B cell (primary cell): ENCODE data around the gene RING1. TPM values are rescaled to one million over a fixed set of nuclear protein-coding genes. Genes with fewer than 3 reads are reported as not detected.

Experiments used
- ATAC-seq: fragments of 200-7000 bp; cut with Tn5 transposase; one replicate; pipeline ENCODE4 v1.10.0; 2021; ENCODE audit warnings: low read depth, mild to moderate bottlenecking, moderate number of reproducible peaks, moderate library complexity
- CTCF ChIA-PET: fragments of 350-600 bp; sonication (Branson Sonifier 250); formaldehyde crosslinking; loops from one replicate; lab custom pipeline; 2021; ENCODE audit warnings: antibody characterized with exemption, inconsistent platforms; lab: Charles Lee
- POLR2A ChIA-PET: fragments of 350-600 bp; sonication (Branson Sonifier 250); formaldehyde crosslinking; loops from one replicate; lab custom pipeline; 2021; ENCODE audit warnings: antibody characterized with exemption; lab: Charles Lee
- DNase-seq: peaks from one replicate; pipeline ENCODE4 v3.0.0; 2013
- H2AFZ ChIP-seq: 2 replicates; pipeline ENCODE4 v1.6.1; 2012; ENCODE audit warnings: mild to moderate bottlenecking, low read depth, low read length; ENCODE audit not compliant: insufficient read depth, poor library complexity, severe bottlenecking
- H3K27ac ChIP-seq, 2 donors: 1 replicate in 1 of 2; 2 replicates in 1 of 2; pipeline ENCODE4 v1.5.1; 2012 to 2013; ENCODE audit warnings: low read length in 2 of 2, mild to moderate bottlenecking in 2 of 2, moderate library complexity in 1 of 2
- H3K27me3 ChIP-seq, 4 experiments: fragments of 200-600 bp in 1 of 4; sonication (generic) in 1 of 4; replicated peaks in 1 of 4; 1 replicate in 2 of 4; 2 replicates in 2 of 4; pipeline versions ENCODE4 v1.6.1 to v1.7.0; 2013 to 2016; ENCODE audit warnings: low read length in 3 of 4, mild to moderate bottlenecking in 2 of 4, mixed read lengths in 1 of 4, moderate library complexity in 1 of 4; ENCODE audit not compliant: insufficient read depth in 4 of 4, control insufficient read depth in 3 of 4; ENCODE audit errors: control extremely low read depth in 1 of 4
- H3K36me3 ChIP-seq, 2 experiments: replicated peaks in 1 of 2; 1 replicate in 1 of 2; 2 replicates in 1 of 2; pipeline versions ENCODE4 v1.6.1 to v1.7.1; 2013; ENCODE audit warnings: low read length in 1 of 2; ENCODE audit not compliant: insufficient read depth in 2 of 2, control insufficient read depth in 1 of 2; ENCODE audit errors: control extremely low read depth in 1 of 2, extremely low read depth in 1 of 2
- H3K4me1 ChIP-seq, 2 donors: fragments of 200-600 bp in 1 of 2; sonication (generic) in 1 of 2; 1 replicate in 1 of 2; 2 replicates in 1 of 2; pipeline versions ENCODE4 v1.5.1 to v1.6.1; 2013 to 2017; ENCODE audit warnings: low read length in 2 of 2; ENCODE audit not compliant: control insufficient read depth in 2 of 2, insufficient read depth in 2 of 2
- H3K4me2 ChIP-seq: replicated peaks from 2 replicates; pipeline ENCODE3; 2012; ENCODE audit warnings: mild to moderate bottlenecking, low read depth, low read length; ENCODE audit not compliant: poor library complexity, severe bottlenecking
- H3K4me3 ChIP-seq, 5 experiments: fragments of 200-600 bp in 1 of 5; sonication (generic) in 1 of 5; 1 replicate in 3 of 5; 2 replicates in 2 of 5; pipeline versions ENCODE4 v1.5.1 to v1.7.0; 2011 to 2016; ENCODE audit warnings: low read length in 4 of 5, mild to moderate bottlenecking in 4 of 5, low read depth in 2 of 5, control low read depth in 1 of 5, moderate library complexity in 1 of 5; ENCODE audit not compliant: insufficient read depth in 1 of 5; ENCODE audit errors: control extremely low read depth in 1 of 5, extremely low read depth in 1 of 5
- H3K79me2 ChIP-seq: fragments of 200-600 bp; sonication (generic); one replicate; pipeline ENCODE4 v1.6.0; 2016; ENCODE audit warnings: low read length; ENCODE audit not compliant: control insufficient read depth, insufficient read depth
- H3K9ac ChIP-seq: fragments of 200-600 bp; sonication (generic); 2 replicates; pipeline ENCODE4 v1.6.1; 2017; ENCODE audit warnings: mild to moderate bottlenecking, low read length, moderate library complexity
- H3K9me3 ChIP-seq, 3 donors: one replicate each; pipeline versions ENCODE4 v1.6.1 to v1.7.1; 2013; ENCODE audit warnings: low read length in 2 of 3; ENCODE audit not compliant: control insufficient read depth in 2 of 3, insufficient read depth in 1 of 3; ENCODE audit errors: control extremely low read depth in 1 of 3
- H4K20me1 ChIP-seq: 2 replicates; pipeline ENCODE4 v1.6.0; 2012; ENCODE audit warnings: mild to moderate bottlenecking, low read length; ENCODE audit not compliant: insufficient read depth, control insufficient read depth, poor library complexity, severe bottlenecking
- H3K27ac Mint-ChIP-seq: one replicate; pipeline ENCODE4 v1.8.0; 2021; ENCODE audit warnings: mixed read lengths
- H3K27me3 Mint-ChIP-seq: one replicate; pipeline ENCODE4 v1.8.0; 2021; ENCODE audit warnings: mixed read lengths
- H3K4me1 Mint-ChIP-seq: one replicate; pipeline ENCODE4 v1.8.0; 2021; ENCODE audit warnings: mixed read lengths
- H3K4me3 Mint-ChIP-seq: one replicate; pipeline ENCODE4 v1.8.0; 2021; ENCODE audit warnings: mixed read lengths
- H3K9me3 Mint-ChIP-seq: one replicate; pipeline ENCODE4 v1.8.0; 2022; ENCODE audit warnings: mixed read lengths; ENCODE audit not compliant: insufficient read depth
- CTCF ChIP-seq: fragments of 200-600 bp; IDR thresholded peaks from one replicate; pipeline ENCODE4 v1.8.0; 2022; ENCODE audit warnings: antibody characterized with exemption, mild to moderate bottlenecking
- EZH2 ChIP-seq: IDR thresholded peaks from 2 replicates; pipeline ENCODE4 v1.6.1; 2012; ENCODE audit warnings: borderline replicate concordance, low read depth, mild to moderate bottlenecking, moderate library complexity, low read length; ENCODE audit not compliant: insufficient read depth, poor library complexity, severe bottlenecking
- WGBS: methylation state at CpG from one replicate; pipeline ENCODE4 v1.1.5; 2013; ENCODE audit warnings: missing lambda C conversion rate; ENCODE audit not compliant: insufficient coverage; 5-methylcytosine and 5-hydroxymethylcytosine counted together
- intact Hi-C: fragments of 100-400 bp; cut with micrococcal nuclease; formaldehyde crosslinking; loops from one replicate; pipeline ENCODE4 v1.10.0; 2022
- polyA plus RNA-seq: library from polyadenylated mRNA; depleted of rRNA; stranded (reverse); fragments of >200 nt; gene quantifications from 2 replicates; pipeline ENCODE4 v1.2.3, GENCODE V29; 2012
- total RNA-seq, 2 donors: library from RNA; stranded (reverse); fragments of 120-200 nt in 1 of 2; gene quantifications; 1 replicate in 1 of 2; 2 replicates in 1 of 2; pipeline versions ENCODE4 v1.2.3 to v1.2.4, GENCODE V29; 2013 to 2022

Gene RING1
- total and polyA plus RNA-seq, 2 donors (not counting 1 experiment from before 2014, with no cell fraction given) = 37.1 to 44.2 TPM

GRCh38 chr6:33160096-33160495, 48.2 kb upstream of the RING1 start:
- no peak overlapping the region for H3K4me3 ChIP-seq
- H3K27ac ChIP-seq = no peak overlapping the region
- ChIA-PET CTCF (interaction anchor here (1.2 to 4.5 kb wide), 4 partner anchors 38 to 95 kb away, joined by 3 to 80 read pairs (median 6); partner anchors contain the start of gene RING1), POLR2A (no interaction called here)
- intact Hi-C loops = no loop called here
- peaks cover 7 to 18% of the 10 kb centered on the region in 2 donors for H3K4me1 ChIP-seq
- ATAC-seq (no peak), DNase-seq (no peak)
- no peak overlapping the region for H3K27ac Mint-ChIP-seq
- H4K20me1 ChIP-seq = no peaks in the 10 kb centered on the region
- H3K27me3 Mint-ChIP-seq = peaks cover 9% of the 10 kb centered on the region
- no peaks in the 10 kb centered on the region for H3K79me2 ChIP-seq
- no peak overlapping the region for H3K4me2 ChIP-seq
- no peak overlapping the region for H3K9ac ChIP-seq
- no peaks in the 10 kb centered on the region for H3K36me3 ChIP-seq
- H3K4me1 Mint-ChIP-seq = peaks cover 17% of the 10 kb centered on the region
- H3K9me3 ChIP-seq = no peaks in the 10 kb centered on the region
- TF ChIP-seq EZH2 (no peak), CTCF (no peak)
- H3K9me3 Mint-ChIP-seq = no peaks in the 10 kb centered on the region
- H3K27me3 ChIP-seq = peaks cover 0 to 3% (median 0%) of the 10 kb centered on the region in 4 experiments
- H2AFZ ChIP-seq = no peak overlapping the region
- WGBS = 85% methylated on average over 11 of the region's 11 CpGs
- H3K4me3 Mint-ChIP-seq = no peak overlapping the region

- Mint-ChIP-seq H3K27me3 (peaks cover 13% of the 10 kb centered on the region), H3K4me1 (peaks cover 17% of the 10 kb centered on the region), H3K27ac (no peak overlapping the region), H3K9me3 (no peaks in the 10 kb centered on the region), H3K4me3 (peak overlapping the region; percentile 95)
- H3K4me2 ChIP-seq = peak overlapping the region; percentile 91
- DNase-seq (no peak), ATAC-seq (no peak)
- H3K79me2 ChIP-seq = no peaks in the 10 kb centered on the region
- CTCF ChIA-PET = interaction anchor here (0.6 to 4.5 kb wide), 17 partner anchors 10 to 162 kb away, joined by 3 to 80 read pairs (median 4); partner anchors contain the start of gene RING1
- intact Hi-C loops = loop anchor here (1.0 kb wide), 2 partner anchors 36 to 87 kb away; no protein-coding TSS in a partner anchor
- H3K4me3 ChIP-seq = no peak overlapping the region
- H3K27me3 ChIP-seq = peaks cover 0 to 3% (median 0%) of the 10 kb centered on the region in 4 experiments
- H3K9ac ChIP-seq = peak overlapping the region; percentile 66
- H3K4me1 ChIP-seq = peaks cover 7 to 18% of the 10 kb centered on the region in 2 donors
- H3K27ac ChIP-seq = no peak overlapping the region
- H4K20me1 ChIP-seq = no peaks in the 10 kb centered on the region
- no peaks in the 10 kb centered on the region for H3K36me3 ChIP-seq
- H3K9me3 ChIP-seq = no peaks in the 10 kb centered on the region
- 78% methylated on average over 12 of the region's 13 CpGs for WGBS
- POLR2A ChIA-PET = interaction anchor here (1.4 to 1.5 kb wide), 2 partner anchors 87 to 88 kb away, joined by 3 to 5 read pairs; no protein-coding TSS in a partner anchor
- TF ChIP-seq EZH2 (no peak), CTCF (no peak)
- H2AFZ ChIP-seq = peak overlapping the region; percentile 87
Observed at GRCh38 chr6:33160728-33161344, 47.5 kb upstream of the RING1 start.
